Neutrophil (primary cell): ENCODE data around the gene MDH2.
"Not testable (repeated sequence)": the region's sequence is repeated elsewhere in the genome, so short reads cannot be mapped to it uniquely, and the experiment has no call there.

Experiments used
- H3K27ac ChIP-seq: fragments of 200-600 bp; sonication (generic); 2 replicates; pipeline ENCODE4 v1.5.1; 2016; ENCODE audit warnings: mild to moderate bottlenecking, moderate library complexity
- H3K27me3 ChIP-seq: fragments of 200-600 bp; sonication (generic); 2 replicates; pipeline ENCODE4 v1.6.0; 2016; ENCODE audit warnings: mild to moderate bottlenecking
- H3K36me3 ChIP-seq: fragments of 200-600 bp; sonication (generic); 2 replicates; pipeline ENCODE4 v1.5.1; 2017
- H3K4me1 ChIP-seq, 2 experiments: fragments of 200-600 bp in 1 of 2; sonication (generic) in 1 of 2; 1 replicate in 1 of 2; 2 replicates in 1 of 2; pipeline versions ENCODE4 v1.5.1 to v1.6.1; 2013 to 2016; ENCODE audit warnings: low read depth in 1 of 2, low read length in 1 of 2, mild to moderate bottlenecking in 1 of 2, moderate library complexity in 1 of 2; ENCODE audit not compliant: control insufficient read depth in 1 of 2, insufficient read depth in 1 of 2
- H3K4me3 ChIP-seq, 2 experiments: fragments of 200-600 bp in 1 of 2; sonication (generic) in 1 of 2; 1 replicate in 1 of 2; 2 replicates in 1 of 2; pipeline ENCODE4 v1.5.1; 2013 to 2016; ENCODE audit warnings: low read depth in 1 of 2, low read length in 1 of 2, mild to moderate bottlenecking in 1 of 2, moderate library complexity in 1 of 2
- H3K9me3 ChIP-seq: fragments of 200-600 bp; sonication (generic); 2 replicates; pipeline ENCODE4 v1.5.1; 2016
- TF ChIP-seq, protein P1 (sequence below): fragments of 200-600 bp; sonication (generic); IDR thresholded peaks from 2 replicates; pipeline ENCODE4 v1.5.1; 2016; ENCODE audit warnings: antibody characterized with exemption

MDH2 gene

DNA sequence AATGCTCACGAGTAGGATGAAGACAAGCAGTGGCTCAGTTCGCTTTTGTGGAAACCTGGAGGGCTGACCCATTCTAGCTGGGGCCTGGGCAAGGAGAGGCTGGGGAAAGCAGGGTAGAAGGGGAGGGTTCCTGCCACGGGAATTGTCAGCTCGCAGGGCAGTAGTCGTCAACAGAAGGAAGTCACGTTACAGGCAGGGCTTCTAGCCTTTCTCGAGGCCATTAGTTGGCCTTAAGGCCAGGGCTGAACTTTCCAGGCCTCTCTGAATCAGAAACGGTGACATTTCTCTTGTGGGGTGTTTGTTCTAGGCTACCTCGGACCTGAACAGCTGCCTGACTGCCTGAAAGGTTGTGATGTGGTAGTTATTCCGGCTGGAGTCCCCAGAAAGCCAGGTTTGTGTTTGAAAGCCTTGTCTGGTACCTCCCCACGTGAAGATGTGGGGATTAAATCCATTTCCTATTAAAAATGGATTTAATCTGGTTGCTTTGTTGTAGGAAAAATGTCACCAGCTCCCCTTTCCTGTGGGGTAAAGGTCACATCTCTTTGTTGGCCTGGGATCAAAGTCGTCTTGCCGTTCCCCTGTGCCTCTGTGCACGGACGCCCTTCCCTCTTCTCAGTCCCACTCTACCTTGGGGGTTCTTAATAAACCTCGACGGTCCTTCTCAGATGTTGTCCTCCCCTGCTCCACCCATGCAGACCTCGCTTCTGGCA, 9.4 kb downstream of the MDH2 start:
- Histone ChIP-seq H3K4me3 (no peak overlapping the region), H3K9me3 (no peaks in the 10 kb centered on the region), H3K36me3 (peaks cover 70% of the 10 kb centered on the region), H3K27me3 (no peaks in the 10 kb centered on the region), H3K4me1 (peaks cover 4 to 5% of the 10 kb centered on the region in 2 experiments), H3K27ac (no peak overlapping the region)
- TF ChIP-seq, protein P1, sequence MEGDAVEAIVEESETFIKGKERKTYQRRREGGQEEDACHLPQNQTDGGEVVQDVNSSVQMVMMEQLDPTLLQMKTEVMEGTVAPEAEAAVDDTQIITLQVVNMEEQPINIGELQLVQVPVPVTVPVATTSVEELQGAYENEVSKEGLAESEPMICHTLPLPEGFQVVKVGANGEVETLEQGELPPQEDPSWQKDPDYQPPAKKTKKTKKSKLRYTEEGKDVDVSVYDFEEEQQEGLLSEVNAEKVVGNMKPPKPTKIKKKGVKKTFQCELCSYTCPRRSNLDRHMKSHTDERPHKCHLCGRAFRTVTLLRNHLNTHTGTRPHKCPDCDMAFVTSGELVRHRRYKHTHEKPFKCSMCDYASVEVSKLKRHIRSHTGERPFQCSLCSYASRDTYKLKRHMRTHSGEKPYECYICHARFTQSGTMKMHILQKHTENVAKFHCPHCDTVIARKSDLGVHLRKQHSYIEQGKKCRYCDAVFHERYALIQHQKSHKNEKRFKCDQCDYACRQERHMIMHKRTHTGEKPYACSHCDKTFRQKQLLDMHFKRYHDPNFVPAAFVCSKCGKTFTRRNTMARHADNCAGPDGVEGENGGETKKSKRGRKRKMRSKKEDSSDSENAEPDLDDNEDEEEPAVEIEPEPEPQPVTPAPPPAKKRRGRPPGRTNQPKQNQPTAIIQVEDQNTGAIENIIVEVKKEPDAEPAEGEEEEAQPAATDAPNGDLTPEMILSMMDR, result no peak

DNA sequence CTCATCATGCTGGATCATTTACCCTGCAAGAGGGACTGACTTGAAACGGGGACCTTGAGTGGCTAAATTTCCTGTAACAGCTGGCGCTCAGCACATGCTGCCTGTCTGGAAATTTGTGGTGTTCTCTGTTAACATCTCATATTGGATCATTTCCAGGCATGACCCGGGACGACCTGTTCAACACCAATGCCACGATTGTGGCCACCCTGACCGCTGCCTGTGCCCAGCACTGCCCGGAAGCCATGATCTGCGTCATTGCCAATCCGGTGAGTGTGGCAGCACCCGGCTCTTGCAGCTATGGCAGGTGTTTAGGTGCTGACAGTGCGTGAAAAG, 9.9 kb downstream of the MDH2 start:
- Histone ChIP-seq H3K4me1 (peaks cover 4 to 5% of the 10 kb centered on the region in 2 experiments), H3K9me3 (no peaks in the 10 kb centered on the region), H3K36me3 (peaks cover 75% of the 10 kb centered on the region), H3K4me3 (no peak overlapping the region), H3K27me3 (no peaks in the 10 kb centered on the region), H3K27ac (no peak overlapping the region)
- TF ChIP-seq, protein P1, result no peak

- H3K4me3 ChIP-seq, H3K4me1 ChIP-seq: not testable (repeated sequence)
- H3K36me3 ChIP-seq, result peaks cover 80% of the 10 kb centered on the region
Observed at GRCh38 chr7:76058745-76059144, 10.8 kb downstream of the MDH2 start.

DNA sequence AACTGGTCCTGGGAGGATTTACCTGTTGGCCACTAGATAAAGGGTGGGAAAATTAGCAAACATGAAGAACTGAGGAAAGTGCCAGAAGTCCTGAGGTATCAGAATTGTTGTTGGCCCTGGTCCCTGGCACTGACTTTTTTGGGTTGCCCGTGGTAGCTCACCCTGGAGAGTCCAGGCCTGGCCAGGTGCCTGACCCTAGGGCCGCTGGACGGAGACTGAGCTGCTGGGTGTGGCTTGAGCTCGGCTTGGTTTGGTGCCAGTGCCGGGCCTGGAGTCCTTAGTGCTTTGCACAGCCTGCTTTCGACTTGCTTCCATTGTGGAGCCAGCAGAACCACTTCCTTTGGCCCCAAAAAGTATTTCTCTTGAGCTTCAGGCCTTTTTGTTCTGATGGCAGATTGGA, 12.9 kb downstream of the MDH2 start:
- TF ChIP-seq, protein P1, result no peak
- Histone ChIP-seq H3K9me3 (no peaks in the 10 kb centered on the region), H3K4me1 (no peaks in the 10 kb centered on the region), H3K4me3 (no peak overlapping the region), H3K27ac (no peak overlapping the region), H3K27me3 (no peaks in the 10 kb centered on the region), H3K36me3 (peaks cover 94% of the 10 kb centered on the region)

More at GRCh38 chr7:76058745-76059144, 10.8 kb downstream of the MDH2 start:
- H3K9me3 ChIP-seq, H3K27me3 ChIP-seq, H3K27ac ChIP-seq: not testable (repeated sequence)

DNA sequence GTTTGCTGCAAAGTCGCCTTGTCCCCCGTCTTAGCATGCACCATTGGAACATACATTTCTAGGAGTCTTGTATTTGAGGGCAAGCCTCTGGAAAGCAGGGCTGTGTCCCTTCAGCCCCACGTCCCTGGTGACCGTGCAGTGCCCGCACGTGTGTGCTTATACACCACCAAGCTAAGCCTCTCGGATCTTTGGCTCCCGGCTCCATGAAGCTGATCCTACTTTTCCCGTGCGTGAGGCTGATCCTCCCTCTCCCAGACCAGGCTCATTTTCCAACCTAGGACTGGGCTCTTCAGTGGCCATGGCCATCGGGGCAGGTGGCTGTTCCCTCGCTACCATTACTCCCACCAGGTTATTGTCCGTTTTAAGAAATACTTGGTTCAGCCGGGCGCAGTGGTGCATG, 14.3 kb downstream of the MDH2 start:
- H3K27me3 ChIP-seq, result no peaks in the 10 kb centered on the region
- no peaks in the 10 kb centered on the region for H3K9me3 ChIP-seq
- H3K36me3 ChIP-seq, result peaks cover 100% of the 10 kb centered on the region
- no peak overlapping the region for H3K4me3 ChIP-seq
- H3K4me1 ChIP-seq, result no peaks in the 10 kb centered on the region
- H3K27ac ChIP-seq, result no peak overlapping the region
- TF ChIP-seq, protein P1, result no peak

- no peaks in the 10 kb centered on the region for H3K9me3 ChIP-seq
- H3K4me1 ChIP-seq, result no peaks in the 10 kb centered on the region
- no peak overlapping the region for H3K4me3 ChIP-seq
- TF ChIP-seq, protein P1, result no peak
- H3K27ac ChIP-seq, result no peak overlapping the region
- H3K27me3 ChIP-seq, result no peaks in the 10 kb centered on the region
- peaks cover 95% of the 10 kb centered on the region for H3K36me3 ChIP-seq
Observed at GRCh38 chr7:76063114-76063513, 15.2 kb downstream of the MDH2 start.
